ENCODE results near the gene INPP5A.
"Not testable (repeated sequence)": the region's sequence is repeated elsewhere in the genome, so short reads cannot be mapped to it uniquely, and the experiment has no call there.

INPP5A gene

GRCh38 chr10:132564690-132565089 is 27.1 kb downstream of the INPP5A start:
- no peak for DNase-seq

GRCh38 chr10:132565516-132566209 is 28.1 kb downstream of the INPP5A start:
- no peak for DNase-seq

DNA sequence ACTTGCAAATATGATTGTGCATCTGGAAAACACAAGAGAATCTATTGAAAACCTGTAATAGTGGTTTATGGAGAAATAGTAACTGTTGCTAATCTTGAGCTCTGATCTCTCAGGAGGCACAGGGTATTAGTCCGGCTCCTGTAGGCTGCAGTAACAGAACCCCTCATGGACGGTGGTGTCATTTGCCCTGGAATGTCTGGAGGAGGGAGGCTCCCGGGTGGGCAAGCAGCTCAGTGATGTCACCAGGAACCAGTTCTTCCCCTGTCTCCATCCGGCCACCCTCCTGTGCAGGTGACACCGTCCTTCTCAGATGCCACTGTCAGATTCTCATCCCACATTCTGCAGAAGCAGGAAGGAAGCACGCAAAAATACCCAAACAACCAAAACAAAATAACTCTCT is 29.3 kb downstream of the INPP5A start:
- no peak for DNase-seq

GRCh38 chr10:132570265-132570664 is 32.7 kb downstream of the INPP5A start:
- no peak for DNase-seq

DNA sequence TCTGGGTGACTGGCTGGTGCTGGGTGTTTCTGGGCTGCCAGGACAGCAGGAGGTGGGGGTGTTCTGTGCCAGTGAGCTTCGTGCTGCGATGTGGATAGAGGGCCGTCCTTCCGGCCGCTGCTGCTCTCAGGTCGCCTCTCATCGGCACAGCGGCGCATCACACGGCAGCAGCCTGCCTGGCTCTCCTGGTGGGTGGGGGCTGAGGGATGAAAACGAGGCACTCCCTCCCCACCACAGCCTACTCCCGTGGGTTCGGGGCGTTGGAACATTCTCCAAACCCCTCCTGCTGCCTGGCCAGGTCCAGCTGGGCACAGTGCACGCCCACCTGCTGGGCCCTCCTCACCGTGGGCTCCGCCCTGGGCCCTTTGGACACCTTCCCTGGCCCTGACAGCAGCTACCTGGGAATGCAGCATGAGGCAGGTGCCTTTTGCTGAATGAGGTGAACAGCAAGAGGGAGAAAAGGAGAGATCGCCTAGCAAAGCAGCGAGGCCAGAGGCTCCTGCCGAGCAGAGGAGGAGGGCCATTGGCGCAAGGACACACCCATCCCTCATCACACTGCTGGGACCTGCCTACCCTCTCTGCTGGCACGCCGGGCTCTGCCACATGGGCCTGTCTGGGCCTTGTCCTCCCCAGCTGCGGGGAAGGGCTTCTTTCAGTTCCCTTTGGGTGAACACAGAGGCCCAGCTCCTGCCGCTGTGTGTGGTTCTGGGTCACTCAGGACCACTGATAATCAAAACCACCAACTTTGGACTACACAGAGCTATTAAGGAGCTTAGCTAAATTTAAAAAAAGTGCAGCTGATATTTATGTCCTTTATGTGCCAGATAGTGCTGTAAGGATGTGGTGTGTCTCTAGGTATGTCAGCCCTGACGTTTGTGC is 33.4 kb downstream of the INPP5A start:
- DNase-seq, result no peak

- DNase-seq, result no peak
Measured at GRCh38 chr10:132571650-132572544, 34.3 kb downstream of the INPP5A start.

DNA sequence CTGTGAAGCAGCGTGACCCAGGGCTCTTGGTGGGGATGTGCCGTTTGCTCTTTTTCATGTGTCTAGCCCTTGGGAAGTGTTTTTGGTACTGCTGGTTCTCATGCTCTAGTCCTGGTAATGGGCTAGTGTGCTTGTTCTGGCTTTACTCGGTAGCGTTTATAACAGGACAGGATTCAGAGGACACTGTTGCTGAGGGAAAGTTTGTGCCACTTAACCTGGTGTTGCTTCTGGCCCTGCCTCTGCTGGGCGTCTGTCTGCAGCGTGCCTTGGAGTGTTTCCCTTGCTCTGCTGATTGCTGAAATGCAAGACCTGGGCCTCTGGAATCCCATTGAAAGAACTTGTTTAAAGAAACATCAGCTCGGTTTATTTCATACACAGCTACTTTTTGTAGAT is 35.0 kb downstream of the INPP5A start:
- no peak for DNase-seq

DNA sequence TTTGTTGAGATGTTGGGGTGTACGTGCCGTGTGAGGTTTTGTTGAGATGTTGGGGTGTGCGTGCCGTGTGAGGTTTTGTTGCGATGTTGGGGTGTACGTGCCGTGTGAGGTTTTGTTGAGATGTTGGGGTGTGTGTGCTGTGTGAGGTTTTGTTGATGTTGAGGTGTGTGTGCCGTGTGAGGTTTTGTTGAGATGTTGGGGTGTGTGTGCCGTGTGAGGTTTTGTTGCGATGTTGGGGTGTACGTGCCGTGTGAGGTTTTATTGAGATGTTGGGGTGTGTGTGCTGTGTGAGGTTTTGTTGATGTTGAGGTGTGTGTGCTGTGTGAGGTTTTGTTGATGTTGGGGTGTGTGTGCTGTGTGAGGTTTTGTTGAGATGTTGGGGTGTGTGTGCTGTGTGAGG is 35.4 kb downstream of the INPP5A start:
- DNase-seq, result not testable (repeated sequence)

- DNase-seq, result no peak
Measured at GRCh38 chr10:132574288-132574687, 36.7 kb downstream of the INPP5A start.

DNA sequence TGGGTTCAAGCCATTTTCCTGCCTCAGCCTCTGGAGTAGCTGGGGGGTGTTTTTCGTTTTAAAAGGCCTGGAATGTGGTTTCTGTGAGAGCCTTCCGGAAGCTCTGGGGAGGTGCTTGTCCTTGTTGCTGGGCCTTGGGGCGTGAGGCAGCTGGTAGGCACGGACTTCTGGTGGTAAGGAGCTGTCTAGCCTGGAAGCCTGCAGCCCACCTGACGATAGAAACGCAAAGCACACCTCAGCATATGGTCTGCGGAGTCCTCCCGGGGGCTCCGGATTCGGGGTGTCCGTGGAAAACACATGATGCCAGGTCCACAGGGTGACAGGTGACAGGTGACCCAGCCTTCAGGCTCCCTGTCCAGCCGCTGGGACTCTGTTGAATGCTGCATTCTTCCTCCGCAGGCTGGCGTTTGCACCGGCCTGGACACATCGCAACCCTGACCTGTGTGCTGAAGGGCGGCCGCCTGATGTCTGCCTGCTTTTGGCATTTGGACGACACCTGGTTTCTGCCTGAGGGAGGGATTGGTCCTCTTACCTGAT is 37.3 kb downstream of the INPP5A start:
- peak; percentile 63 for DNase-seq

GRCh38 chr10:132575320-132576201 is 38.0 kb downstream of the INPP5A start:
- peak; percentile 68 for DNase-seq

- no peak for DNase-seq
Measured at GRCh38 chr10:132576671-132577349, 39.2 kb downstream of the INPP5A start.

DNA sequence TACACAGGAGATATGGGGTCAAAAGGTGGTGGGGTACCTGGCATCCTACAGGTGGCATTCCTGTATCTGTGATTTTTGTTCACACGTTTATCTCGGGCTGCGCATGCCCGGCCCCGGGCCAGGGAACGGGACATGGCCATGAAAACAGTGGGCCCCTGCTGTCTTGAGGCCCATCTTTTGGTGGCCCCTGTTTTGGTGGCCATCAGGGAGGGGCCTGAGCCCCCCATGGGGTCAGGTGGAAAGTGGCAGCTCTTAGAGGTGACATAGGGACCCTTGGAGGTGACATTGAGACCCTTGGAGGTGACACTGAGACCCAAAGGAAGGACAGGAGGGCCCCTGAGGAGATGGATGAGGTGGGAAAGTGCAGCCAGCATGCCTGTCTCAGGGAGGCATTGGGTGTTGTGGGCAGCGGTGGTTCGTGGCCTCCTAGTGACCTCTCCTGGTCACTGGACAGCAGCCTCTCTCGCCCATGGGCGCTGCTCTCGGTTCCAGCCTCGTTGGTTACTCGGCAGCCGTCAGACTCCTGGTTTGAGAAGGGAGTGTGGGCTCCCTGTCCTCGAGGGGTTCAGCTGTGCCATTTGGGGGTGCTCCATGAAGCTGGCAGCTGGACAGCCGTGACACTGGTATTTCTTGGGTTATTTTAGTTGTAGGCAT is 39.9 kb downstream of the INPP5A start:
- DNase-seq, result no peak

DNA sequence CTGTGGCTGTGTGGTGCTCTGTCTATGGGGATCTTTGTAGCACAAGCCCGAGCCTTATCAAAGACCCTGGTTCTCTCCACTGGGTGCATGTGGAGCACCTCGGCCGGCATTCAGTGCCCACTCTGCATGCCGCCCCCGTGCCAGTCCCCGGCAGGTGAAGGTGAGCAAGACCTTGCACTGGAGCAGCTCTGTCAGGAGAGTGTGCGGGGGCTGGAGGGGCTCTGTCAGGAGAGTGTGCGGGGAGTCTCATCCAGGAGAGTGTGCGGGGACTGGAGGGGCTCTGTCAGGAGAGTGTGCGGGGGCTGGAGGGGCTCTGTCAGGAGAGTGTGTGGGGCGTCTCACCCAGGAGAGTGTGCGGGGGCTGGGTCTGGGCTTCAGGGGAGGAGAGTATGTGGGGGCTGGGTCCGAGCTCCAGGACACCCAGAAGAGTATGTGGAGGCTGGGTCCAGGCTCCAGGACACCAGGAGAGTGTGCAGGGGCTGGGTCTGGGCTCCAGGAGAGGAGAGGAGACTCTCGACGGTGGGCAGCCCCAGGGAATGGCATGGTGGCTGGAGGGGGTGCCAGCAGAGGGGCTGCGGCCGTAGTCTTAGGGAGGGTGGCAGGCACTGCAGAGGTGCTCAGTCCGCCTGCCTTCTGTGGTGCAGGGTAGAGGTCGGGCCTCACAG is 40.8 kb downstream of the INPP5A start:
- no peak for DNase-seq

- peak; percentile 45 for DNase-seq
Measured at GRCh38 chr10:132579027-132579859, 41.7 kb downstream of the INPP5A start.

DNA sequence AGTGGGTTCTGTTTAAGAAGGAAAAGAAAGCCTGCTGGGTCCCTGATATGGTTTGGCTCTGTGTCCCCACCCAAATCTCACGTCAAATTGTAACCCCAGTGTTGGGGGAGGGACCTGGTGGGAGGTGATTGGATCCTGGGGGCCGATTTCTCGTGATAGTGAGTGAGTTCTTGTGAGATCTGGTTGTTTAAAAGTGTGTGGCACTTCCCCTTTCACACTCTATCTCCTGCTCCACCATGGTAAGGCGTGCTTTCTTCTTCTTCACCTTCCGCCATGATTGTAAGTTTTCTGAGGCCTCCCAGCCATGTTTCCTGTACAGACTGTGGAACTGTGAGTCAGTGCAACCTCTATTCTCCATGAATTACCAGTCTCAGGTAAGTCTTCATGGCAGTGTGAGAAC is 42.6 kb downstream of the INPP5A start:
- DNase-seq, result no peak

- DNase-seq, result no peak
Measured at GRCh38 chr10:132580617-132581016, 43.0 kb downstream of the INPP5A start.

- no peak for DNase-seq
Measured at GRCh38 chr10:132582137-132582536, 44.5 kb downstream of the INPP5A start.

DNA sequence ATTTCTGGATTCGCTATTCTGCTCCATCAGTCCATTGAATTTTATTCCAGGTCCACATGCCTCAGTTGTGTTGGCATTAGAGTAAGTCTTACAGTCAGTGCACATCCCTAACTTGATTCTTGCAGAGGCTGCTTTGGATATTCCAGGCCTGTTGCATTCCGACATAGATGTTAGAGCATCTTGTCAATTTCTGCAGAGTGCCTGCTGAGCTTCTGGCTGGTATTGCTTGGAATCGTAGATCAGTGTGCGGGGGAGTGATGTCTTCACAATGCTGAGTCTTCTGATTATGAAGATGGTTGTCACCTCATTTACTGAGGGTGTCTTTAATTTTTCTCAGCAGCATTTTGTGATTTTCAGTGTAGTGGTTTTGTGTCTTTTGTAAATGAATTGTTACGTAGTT is 45.2 kb downstream of the INPP5A start:
- no peak for DNase-seq
